Kidney (tissue), 14 donors: ENCODE results near the gene CRTC3. TPM values are rescaled to one million over a fixed set of nuclear protein-coding genes. Genes with fewer than 3 reads are reported as not detected.

Experiments used
- DNase-seq, 5 donors: peaks; one replicate each; pipeline ENCODE4 v3.0.0-alpha.2; 2013 to 2020
- FAIRE-seq: peaks from 2 replicates; lab custom pipeline; 2012; peaks lifted over from hg19 to GRCh38; lab: Jason Lieb, UNC
- H3K27ac ChIP-seq, 2 donors: one replicate each; pipeline ENCODE4 v1.7.0; 2013; ENCODE audit warnings: low read depth in 2 of 2, low read length in 2 of 2, inconsistent platforms in 1 of 2
- H3K27me3 ChIP-seq: one replicate; pipeline ENCODE4 v1.7.1; 2013; ENCODE audit warnings: low read length, inconsistent platforms; ENCODE audit not compliant: control insufficient read depth, insufficient read depth
- H3K36me3 ChIP-seq, 3 donors: one replicate each; pipeline versions ENCODE4 v1.7.0 to v1.7.1; 2013; ENCODE audit warnings: low read length in 3 of 3, control low read depth in 1 of 3, inconsistent platforms in 1 of 3; ENCODE audit not compliant: insufficient read depth in 3 of 3, control insufficient read depth in 2 of 3
- H3K4me1 ChIP-seq, 3 donors: one replicate each; pipeline versions ENCODE4 v1.7.0 to v1.7.1; 2013; ENCODE audit warnings: low read length in 3 of 3, inconsistent platforms in 1 of 3, low read depth in 1 of 3; ENCODE audit not compliant: control insufficient read depth in 2 of 3, insufficient read depth in 2 of 3
- H3K4me3 ChIP-seq, 3 donors: one replicate each; pipeline versions ENCODE4 v1.7.0 to v1.8.1; 2013; ENCODE audit warnings: low read length in 3 of 3, control low read depth in 1 of 3, inconsistent platforms in 1 of 3
- H3K9ac ChIP-seq, 3 donors: one replicate each; pipeline versions ENCODE4 v1.7.0 to v1.7.1; 2013; ENCODE audit warnings: low read length in 3 of 3, control low read depth in 1 of 3, inconsistent platforms in 1 of 3
- H3K9me3 ChIP-seq, 3 donors: one replicate each; pipeline versions ENCODE4 v1.7.0 to v1.7.1; 2013; ENCODE audit warnings: low read length in 3 of 3, control low read depth in 1 of 3, inconsistent platforms in 1 of 3; ENCODE audit not compliant: control insufficient read depth in 2 of 3, insufficient read depth in 1 of 3
- intact Hi-C: fragments of 100-400 bp; cut with DNase I; formaldehyde crosslinking; loops from one replicate; pipeline ENCODE4 v1.11.1; 2022
- polyA plus RNA-seq: library from polyadenylated mRNA; stranded (reverse); fragments of 350-450 nt; fragmentation: Illumina TruSeq; extraction: RNeasy Lipid Tissue Mini Kit (QIAGEN cat#74804); gene quantifications from one replicate; pipeline ENCODE4 v1.2.3, GENCODE V29; 2014; ENCODE audit warnings: low read depth, low replicate concordance; ENCODE audit not compliant: insufficient read depth
- total RNA-seq: library from RNA; stranded (reverse); fragmentation: NEBNext Ultra II Directional; extraction: Animal tissue kit (Norgen Biotek cat#: 25700); gene quantifications from one replicate; pipeline ENCODE4 v1.2.1, GENCODE V29; 2021
- TF ChIP-seq, protein P1 (sequence below): IDR thresholded peaks from 3 replicates; pipeline ENCODE4 v1.5.1; 2012; ENCODE audit warnings: mild to moderate bottlenecking, moderate library complexity, borderline replicate concordance; ENCODE audit not compliant: insufficient read depth; ENCODE audit errors: extremely low read depth
- donor health status: control.
- donor health status: control.
- donor health status: control.
- donor health status: control.
- donor health status: control.
- donor health status: DM: yes; HTN: yes; CAD: no.
- donor health status: Normal renal cell carcinoma (clear cell type).

Gene CRTC3
- total and polyA plus RNA-seq, 2 donors from 2014 or later = 9.2 to 49.0 TPM

DNA sequence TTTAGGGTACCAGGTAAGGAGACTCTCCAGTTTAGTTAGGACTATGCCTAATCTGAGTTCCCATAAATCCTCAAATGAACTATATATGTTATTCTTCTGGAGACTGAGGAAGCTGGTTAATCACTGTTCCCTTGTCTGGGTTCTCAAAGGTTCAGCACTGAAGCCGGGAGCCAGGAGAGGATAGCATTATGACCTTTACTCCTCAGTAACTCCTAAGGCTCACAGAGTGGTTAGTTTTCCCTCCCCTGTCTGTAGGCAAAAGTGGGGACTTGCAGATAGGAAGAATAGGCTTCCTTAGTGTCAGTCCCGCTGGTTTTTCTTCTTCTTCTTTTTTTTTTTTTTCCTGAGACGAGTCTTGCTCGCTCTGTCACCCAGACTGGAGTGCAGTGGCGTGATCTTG is 50.4 kb downstream of the CRTC3 start:
- H3K9me3 ChIP-seq = no peaks in the 10 kb centered on the region
- intact Hi-C loops = no loop called here
- TF ChIP-seq, protein P1, sequence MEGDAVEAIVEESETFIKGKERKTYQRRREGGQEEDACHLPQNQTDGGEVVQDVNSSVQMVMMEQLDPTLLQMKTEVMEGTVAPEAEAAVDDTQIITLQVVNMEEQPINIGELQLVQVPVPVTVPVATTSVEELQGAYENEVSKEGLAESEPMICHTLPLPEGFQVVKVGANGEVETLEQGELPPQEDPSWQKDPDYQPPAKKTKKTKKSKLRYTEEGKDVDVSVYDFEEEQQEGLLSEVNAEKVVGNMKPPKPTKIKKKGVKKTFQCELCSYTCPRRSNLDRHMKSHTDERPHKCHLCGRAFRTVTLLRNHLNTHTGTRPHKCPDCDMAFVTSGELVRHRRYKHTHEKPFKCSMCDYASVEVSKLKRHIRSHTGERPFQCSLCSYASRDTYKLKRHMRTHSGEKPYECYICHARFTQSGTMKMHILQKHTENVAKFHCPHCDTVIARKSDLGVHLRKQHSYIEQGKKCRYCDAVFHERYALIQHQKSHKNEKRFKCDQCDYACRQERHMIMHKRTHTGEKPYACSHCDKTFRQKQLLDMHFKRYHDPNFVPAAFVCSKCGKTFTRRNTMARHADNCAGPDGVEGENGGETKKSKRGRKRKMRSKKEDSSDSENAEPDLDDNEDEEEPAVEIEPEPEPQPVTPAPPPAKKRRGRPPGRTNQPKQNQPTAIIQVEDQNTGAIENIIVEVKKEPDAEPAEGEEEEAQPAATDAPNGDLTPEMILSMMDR = no peak
- FAIRE-seq (no peak), DNase-seq (no peak)
- no peak overlapping the region for H3K9ac ChIP-seq
- no peaks in the 10 kb centered on the region for H3K36me3 ChIP-seq
- no peak overlapping the region for H3K27ac ChIP-seq
- H3K4me3 ChIP-seq = no peak overlapping the region
- no peaks in the 10 kb centered on the region for H3K4me1 ChIP-seq
- H3K27me3 ChIP-seq = no peaks in the 10 kb centered on the region

DNA sequence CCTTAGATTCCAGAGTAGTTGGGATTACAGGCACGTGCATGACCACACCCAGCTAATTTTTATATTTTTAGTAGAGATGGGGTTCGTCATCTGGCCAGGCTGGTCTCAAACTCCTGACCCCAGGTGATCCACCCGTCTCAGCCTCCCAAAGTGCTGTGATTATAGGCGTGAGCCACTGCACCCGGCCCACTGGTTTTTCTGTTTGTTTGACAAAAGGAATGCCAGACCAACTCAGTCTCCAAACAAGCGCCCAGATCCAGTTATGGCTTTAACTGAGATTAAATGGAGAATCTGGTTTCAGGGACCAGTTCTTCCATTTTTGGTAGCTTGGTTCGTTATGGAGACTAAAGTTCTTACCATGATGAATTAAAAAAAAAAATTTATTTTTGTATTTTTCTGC is 50.8 kb downstream of the CRTC3 start:
- Histone ChIP-seq H3K4me1 (no peaks in the 10 kb centered on the region), H3K27ac (no peak overlapping the region), H3K9me3 (no peaks in the 10 kb centered on the region), H3K27me3 (no peaks in the 10 kb centered on the region), H3K36me3 (no peaks in the 10 kb centered on the region), H3K9ac (no peak overlapping the region), H3K4me3 (no peak overlapping the region)
- FAIRE-seq (no peak), DNase-seq (no peak)
- intact Hi-C loops = no loop called here
- TF ChIP-seq, protein P1 = no peak

DNA sequence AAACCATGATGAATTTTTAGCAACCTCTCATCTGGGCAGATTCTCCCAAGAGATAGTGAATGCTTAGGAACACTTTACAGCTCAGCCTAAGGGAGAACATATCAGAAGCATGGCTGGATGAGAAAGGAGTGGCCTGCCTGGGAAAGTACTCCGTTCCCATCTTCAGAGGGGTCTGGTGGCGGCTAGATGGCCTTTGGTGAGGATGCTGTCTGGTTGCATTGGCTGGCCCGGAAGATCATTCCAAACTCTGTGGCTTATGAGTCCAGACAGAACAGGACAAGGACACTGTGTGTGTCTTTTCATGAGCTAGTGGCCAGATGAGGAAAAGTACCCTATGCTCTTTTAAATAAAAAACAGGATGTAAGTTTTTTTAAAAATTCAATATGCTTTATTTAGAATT is 51.2 kb downstream of the CRTC3 start:
- H3K9me3 ChIP-seq = no peaks in the 10 kb centered on the region
- no peak overlapping the region for H3K27ac ChIP-seq
- TF ChIP-seq, protein P1 = no peak
- no peaks in the 10 kb centered on the region for H3K36me3 ChIP-seq
- H3K27me3 ChIP-seq = no peaks in the 10 kb centered on the region
- no peak for DNase-seq
- intact Hi-C loops = no loop called here
- H3K9ac ChIP-seq = no peak overlapping the region
- H3K4me3 ChIP-seq = no peak overlapping the region
- no peaks in the 10 kb centered on the region for H3K4me1 ChIP-seq
- FAIRE-seq = no peak

DNA sequence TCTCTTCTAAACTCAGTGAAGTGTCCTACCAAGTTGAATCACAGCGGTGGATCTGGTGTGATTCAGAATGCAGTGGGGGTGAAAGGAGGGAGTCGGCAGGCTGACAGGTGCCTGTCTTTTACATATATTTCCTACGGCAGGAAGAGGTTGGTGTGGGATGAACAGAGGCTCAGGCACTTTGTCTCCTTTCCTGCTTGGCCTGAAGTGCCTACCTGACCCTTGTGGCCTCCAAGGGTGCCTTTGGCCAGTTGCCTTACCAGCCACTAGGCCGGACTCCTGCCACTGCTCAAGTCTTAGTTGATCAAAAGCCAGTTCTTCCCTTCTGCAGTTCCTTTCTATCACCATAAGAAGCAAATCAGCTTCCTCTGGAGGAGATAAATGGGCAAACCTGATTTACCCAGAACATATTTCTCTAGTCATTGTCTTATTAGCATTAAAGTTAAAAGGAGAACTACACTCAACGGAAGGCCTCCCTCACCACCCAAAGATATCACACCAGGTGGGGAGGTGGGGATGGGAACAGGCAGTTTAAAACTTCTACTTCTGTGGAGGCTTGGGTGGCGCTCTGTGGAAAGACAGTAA is 52.1 kb downstream of the CRTC3 start:
- H3K36me3 ChIP-seq = no peaks in the 10 kb centered on the region
- H3K27me3 ChIP-seq = no peaks in the 10 kb centered on the region
- no peak overlapping the region for H3K9ac ChIP-seq
- TF ChIP-seq, protein P1 = no peak
- intact Hi-C loops = no loop called here
- no peaks in the 10 kb centered on the region for H3K9me3 ChIP-seq
- H3K4me3 ChIP-seq = no peak overlapping the region
- no peak overlapping the region for H3K27ac ChIP-seq
- DNase-seq = no peak
- no peaks in the 10 kb centered on the region for H3K4me1 ChIP-seq
- no peak for FAIRE-seq
